Measurements from ENCODE around the gene GYS1.

DNA sequence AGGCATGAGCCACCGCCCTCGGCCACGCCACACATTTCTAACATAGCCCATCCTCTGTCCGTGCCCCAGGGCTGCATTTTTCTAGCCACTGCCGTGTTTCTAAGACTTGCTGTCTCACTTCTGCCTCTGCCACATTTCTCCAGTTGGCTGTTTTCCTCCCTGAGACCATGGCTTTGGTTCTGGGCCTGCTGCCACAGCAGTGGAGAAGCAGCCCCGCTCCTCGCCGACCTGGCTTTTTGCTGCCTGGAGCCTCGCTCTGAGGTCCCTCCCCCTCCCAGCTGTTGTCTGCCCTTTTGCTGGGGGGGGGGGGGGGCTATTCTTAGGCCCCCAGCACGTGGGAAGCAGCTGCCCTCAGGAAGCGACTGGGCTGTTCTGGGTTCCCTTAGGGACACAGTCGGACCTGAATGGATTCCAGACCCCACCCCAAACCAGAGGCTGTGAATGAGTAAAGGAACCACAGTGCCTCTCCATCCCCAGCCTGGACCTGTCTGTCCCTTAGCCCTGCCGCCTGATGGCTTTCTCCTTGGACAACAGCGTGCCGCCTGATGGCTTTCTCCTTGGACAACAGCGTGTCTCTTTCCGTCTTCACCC is 3.3 kb downstream of the GYS1 start:
- TF ChIP-seq, protein P1, sequence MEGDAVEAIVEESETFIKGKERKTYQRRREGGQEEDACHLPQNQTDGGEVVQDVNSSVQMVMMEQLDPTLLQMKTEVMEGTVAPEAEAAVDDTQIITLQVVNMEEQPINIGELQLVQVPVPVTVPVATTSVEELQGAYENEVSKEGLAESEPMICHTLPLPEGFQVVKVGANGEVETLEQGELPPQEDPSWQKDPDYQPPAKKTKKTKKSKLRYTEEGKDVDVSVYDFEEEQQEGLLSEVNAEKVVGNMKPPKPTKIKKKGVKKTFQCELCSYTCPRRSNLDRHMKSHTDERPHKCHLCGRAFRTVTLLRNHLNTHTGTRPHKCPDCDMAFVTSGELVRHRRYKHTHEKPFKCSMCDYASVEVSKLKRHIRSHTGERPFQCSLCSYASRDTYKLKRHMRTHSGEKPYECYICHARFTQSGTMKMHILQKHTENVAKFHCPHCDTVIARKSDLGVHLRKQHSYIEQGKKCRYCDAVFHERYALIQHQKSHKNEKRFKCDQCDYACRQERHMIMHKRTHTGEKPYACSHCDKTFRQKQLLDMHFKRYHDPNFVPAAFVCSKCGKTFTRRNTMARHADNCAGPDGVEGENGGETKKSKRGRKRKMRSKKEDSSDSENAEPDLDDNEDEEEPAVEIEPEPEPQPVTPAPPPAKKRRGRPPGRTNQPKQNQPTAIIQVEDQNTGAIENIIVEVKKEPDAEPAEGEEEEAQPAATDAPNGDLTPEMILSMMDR (IDR thresholded peaks at IDR 0.05): no peak
- no peak for TF ChIP-seq POLR2A (IDR thresholded peaks at IDR 0.05)
